ENCODE measurements around the gene SFTPB.

SFTPB gene

DNA sequence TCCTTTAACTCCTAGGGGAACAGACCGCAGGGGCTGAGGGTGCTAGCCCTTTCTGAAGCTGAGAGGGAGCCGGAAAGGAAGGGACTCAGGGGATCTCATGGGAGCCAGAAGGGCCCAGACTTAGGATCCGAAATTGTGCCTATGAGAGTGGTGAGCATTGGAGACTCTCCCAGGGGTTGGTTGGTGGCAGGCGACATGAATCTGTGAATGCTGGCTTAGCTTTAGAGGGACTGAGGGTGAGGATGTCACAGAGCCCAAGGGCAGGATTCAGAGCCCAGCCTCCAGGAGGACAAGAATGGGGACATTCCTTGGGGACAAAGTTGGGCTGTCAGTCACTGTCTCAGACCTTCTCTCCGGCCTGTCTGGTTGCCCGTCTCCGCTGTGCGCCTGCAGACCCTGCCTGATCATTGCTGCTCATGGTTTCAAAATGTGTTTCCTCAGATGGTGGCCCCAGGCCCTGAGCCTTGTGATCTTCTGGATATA, 43.6 kb upstream of the SFTPB start:
- no peak for TF ChIP-seq PPARA (CRISPR knock-in tag; IDR thresholded peaks at IDR 0.05; ENCODE audit: borderline replicate concordance)
- TF ChIP-seq ZNF70 (CRISPR knock-in tag; IDR thresholded peaks at IDR 0.05) = no peak
- TF ChIP-seq RARB (CRISPR knock-in tag; IDR thresholded peaks at IDR 0.05) = no peak
- TF ChIP-seq BACH2 (CRISPR knock-in tag; IDR thresholded peaks at IDR 0.05; ENCODE audit: borderline replicate concordance) = no peak
- no peak for TF ChIP-seq OSR1 (CRISPR knock-in tag; IDR thresholded peaks at IDR 0.05)
- TF ChIP-seq CSDC2 (CRISPR knock-in tag; IDR thresholded peaks at IDR 0.05) = no peak
- no peak for TF ChIP-seq TOX (CRISPR knock-in tag; IDR thresholded peaks at IDR 0.05; ENCODE audit: borderline replicate concordance)
- no peak for TF ChIP-seq ESRRG (CRISPR knock-in tag; IDR thresholded peaks at IDR 0.05)
- TF ChIP-seq ZFP30 (CRISPR knock-in tag; IDR thresholded peaks at IDR 0.05) = no peak
- no peak for TF ChIP-seq TSHZ2 (CRISPR knock-in tag; IDR thresholded peaks at IDR 0.05)
- no peak for TF ChIP-seq ZNF8 (CRISPR knock-in tag; IDR thresholded peaks at IDR 0.05)
- no peak for TF ChIP-seq ZNF565 (CRISPR knock-in tag; conservative IDR thresholded peaks at IDR 0.05; ENCODE audit: low read depth)
- no peak for ATAC-seq

- no peak for ATAC-seq
- no peak for TF ChIP-seq GLIS3 (CRISPR knock-in tag; IDR thresholded peaks at IDR 0.05)
- TF ChIP-seq ZNF565 (CRISPR knock-in tag; conservative IDR thresholded peaks at IDR 0.05; ENCODE audit: low read depth) = no peak
- TF ChIP-seq PPARA (CRISPR knock-in tag; IDR thresholded peaks at IDR 0.05; ENCODE audit: borderline replicate concordance) = no peak
- TF ChIP-seq, protein P1, sequence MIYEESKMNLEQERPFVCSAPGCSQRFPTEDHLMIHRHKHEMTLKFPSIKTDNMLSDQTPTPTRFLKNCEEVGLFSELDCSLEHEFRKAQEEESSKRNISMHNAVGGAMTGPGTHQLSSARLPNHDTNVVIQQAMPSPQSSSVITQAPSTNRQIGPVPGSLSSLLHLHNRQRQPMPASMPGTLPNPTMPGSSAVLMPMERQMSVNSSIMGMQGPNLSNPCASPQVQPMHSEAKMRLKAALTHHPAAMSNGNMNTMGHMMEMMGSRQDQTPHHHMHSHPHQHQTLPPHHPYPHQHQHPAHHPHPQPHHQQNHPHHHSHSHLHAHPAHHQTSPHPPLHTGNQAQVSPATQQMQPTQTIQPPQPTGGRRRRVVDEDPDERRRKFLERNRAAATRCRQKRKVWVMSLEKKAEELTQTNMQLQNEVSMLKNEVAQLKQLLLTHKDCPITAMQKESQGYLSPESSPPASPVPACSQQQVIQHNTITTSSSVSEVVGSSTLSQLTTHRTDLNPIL (CRISPR knock-in tag; IDR thresholded peaks at IDR 0.05; ENCODE audit: low read depth) = no peak
- no peak for TF ChIP-seq ZC3H10 (CRISPR knock-in tag; IDR thresholded peaks at IDR 0.05)
- TF ChIP-seq CSDC2 (CRISPR knock-in tag; IDR thresholded peaks at IDR 0.05) = no peak
- no peak for TF ChIP-seq BACH2 (CRISPR knock-in tag; IDR thresholded peaks at IDR 0.05; ENCODE audit: borderline replicate concordance)
Measured at GRCh38 chr2:85710687-85711577, 42.9 kb upstream of the SFTPB start.

DNA sequence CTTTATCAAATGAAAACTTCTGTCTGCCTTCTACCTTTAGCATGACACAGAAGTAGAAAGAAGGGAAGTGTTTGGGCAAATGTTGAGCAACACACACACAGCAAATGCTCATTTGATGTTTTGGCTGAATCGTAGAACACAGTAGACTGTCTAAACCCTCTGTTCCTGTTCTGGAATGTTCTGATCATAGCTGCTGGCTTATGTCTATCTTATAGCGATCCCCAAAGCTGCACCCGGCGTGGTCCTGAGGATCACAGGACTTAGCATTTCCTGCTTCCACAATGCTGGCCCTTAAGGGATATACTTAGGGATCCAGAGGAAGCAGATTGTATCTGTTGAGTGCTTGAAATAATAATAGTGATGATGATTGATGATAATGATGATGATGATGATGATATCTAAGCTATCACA, 41.4 kb upstream of the SFTPB start:
- 0 out of 3 replicates have a peak, but pooled peaks have one; percentile 11 for ATAC-seq
- TF ChIP-seq ARNTL (CRISPR knock-in tag; IDR thresholded peaks at IDR 0.05; ENCODE audit: borderline replicate concordance, low read depth) (no peak), PATZ1 (CRISPR knock-in tag; IDR thresholded peaks at IDR 0.05; ENCODE audit: borderline replicate concordance) (no peak), BACH2 (CRISPR knock-in tag; IDR thresholded peaks at IDR 0.05; ENCODE audit: borderline replicate concordance) (no peak), POU6F1 (CRISPR knock-in tag; IDR thresholded peaks at IDR 0.05; ENCODE audit: borderline replicate concordance, low read depth) (no peak), ESRRG (CRISPR knock-in tag; IDR thresholded peaks at IDR 0.05) (no peak), ISL1 (CRISPR knock-in tag; IDR thresholded peaks at IDR 0.05) (no peak), GLIS3 (CRISPR knock-in tag; IDR thresholded peaks at IDR 0.05) (no peak), RARB (CRISPR knock-in tag; IDR thresholded peaks at IDR 0.05) (no peak), SNAI2 (CRISPR knock-in tag; IDR thresholded peaks at IDR 0.05) (no peak), TOX (CRISPR knock-in tag; IDR thresholded peaks at IDR 0.05; ENCODE audit: borderline replicate concordance) (no peak), ZNF565 (CRISPR knock-in tag; conservative IDR thresholded peaks at IDR 0.05; ENCODE audit: low read depth) (no peak), OSR1 (CRISPR knock-in tag; IDR thresholded peaks at IDR 0.05) (no peak)
- TF ChIP-seq, protein P1 (CRISPR knock-in tag; IDR thresholded peaks at IDR 0.05; ENCODE audit: low read depth) = no peak
- TF ChIP-seq, protein P2, sequence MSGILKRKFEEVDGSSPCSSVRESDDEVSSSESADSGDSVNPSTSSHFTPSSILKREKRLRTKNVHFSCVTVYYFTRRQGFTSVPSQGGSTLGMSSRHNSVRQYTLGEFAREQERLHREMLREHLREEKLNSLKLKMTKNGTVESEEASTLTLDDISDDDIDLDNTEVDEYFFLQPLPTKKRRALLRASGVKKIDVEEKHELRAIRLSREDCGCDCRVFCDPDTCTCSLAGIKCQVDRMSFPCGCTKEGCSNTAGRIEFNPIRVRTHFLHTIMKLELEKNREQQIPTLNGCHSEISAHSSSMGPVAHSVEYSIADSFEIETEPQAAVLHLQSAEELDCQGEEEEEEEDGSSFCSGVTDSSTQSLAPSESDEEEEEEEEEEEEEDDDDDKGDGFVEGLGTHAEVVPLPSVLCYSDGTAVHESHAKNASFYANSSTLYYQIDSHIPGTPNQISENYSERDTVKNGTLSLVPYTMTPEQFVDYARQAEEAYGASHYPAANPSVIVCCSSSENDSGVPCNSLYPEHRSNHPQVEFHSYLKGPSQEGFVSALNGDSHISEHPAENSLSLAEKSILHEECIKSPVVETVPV (CRISPR knock-in tag; IDR thresholded peaks at IDR 0.05) = no peak
